Right ventricle myocardium inferior (tissue), 1 donor: ENCODE results near the gene MS4A14. TPM values are rescaled to one million over a fixed set of nuclear protein-coding genes. Genes with fewer than 3 reads are reported as not detected.

ENCODE experiments used
- ATAC-seq: fragments of 200-7000 bp; cut with Tn5 transposase; one replicate; pipeline ENCODE4 v1.9.1; 2020; ENCODE audit warnings: mild to moderate bottlenecking, moderate library complexity
- DNase-seq: peaks from one replicate; pipeline ENCODE4 v3.0.0; 2021; ENCODE audit errors: missing footprints
- intact Hi-C: fragments of 100-400 bp; cut with DNase I; formaldehyde crosslinking; loops from one replicate; pipeline ENCODE4 v1.11.0; 2022
- total RNA-seq: library from RNA; stranded (reverse); fragmentation: NEBNext Ultra II Directional; extraction: Animal tissue kit (Norgen Biotek cat#: 25700); gene quantifications from one replicate; pipeline ENCODE4 v1.2.1, GENCODE V29; 2021
- donor health status: DM: no; HTN: yes; CAD: no; lungs with severe emphysema.

MS4A14 gene
- total RNA-seq, 1 donor from 2014 or later = 1.0 TPM

DNA sequence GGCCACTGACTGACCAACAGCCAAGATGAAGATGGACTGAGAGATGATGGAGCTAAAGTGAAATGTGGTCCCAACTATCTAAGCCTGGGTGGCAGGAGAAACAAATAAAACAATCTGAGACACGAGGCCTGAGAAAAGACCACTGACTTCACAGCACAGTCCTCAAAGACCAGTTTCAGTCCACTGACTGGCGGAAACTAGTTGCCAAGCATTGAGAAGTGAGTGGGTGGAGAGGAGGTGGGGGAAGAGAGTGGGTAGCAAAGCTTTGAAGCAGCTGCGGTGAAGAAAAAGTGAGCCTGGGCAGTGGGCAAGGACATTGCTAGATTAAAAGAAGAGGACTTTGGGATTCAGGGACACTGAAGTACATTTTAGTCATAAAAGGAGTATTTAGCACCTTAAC, 61.3 kb downstream of the MS4A14 start:
- intact Hi-C loops = no loop called here
- no peak for ATAC-seq
- DNase-seq = no peak

DNA sequence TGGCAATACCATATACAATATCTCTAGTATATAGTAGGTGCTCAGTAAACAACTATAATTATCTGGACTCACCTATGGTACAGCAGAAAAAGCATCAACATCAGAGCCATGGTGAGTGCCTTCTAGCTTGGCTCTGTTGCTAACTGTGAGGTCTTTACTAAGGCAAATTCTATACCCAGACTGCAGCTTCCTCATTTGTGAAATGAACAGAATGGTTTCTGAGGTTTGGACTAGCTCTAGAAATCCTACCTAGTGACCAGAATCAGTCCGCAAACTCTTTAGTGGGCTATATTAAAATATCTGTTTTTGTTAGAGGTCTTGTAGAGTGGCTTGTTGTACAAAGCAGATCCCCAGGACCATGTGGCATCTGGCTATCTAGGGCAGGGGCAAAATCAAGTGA, 63.1 kb downstream of the MS4A14 start:
- ATAC-seq = no peak
- intact Hi-C loops = no loop called here
- DNase-seq = no peak

Other genes starting within 250 kb of the MS4A14 start
- gene MS4A6A, start 213.4 kb upstream of the MS4A14 start, total RNA-seq = 64.0 TPM
- 1.3 TPM for gene MS4A4E, start 153.3 kb upstream of the MS4A14 start, total RNA-seq
- 23.8 TPM for gene MS4A4A, start 115.8 kb upstream of the MS4A14 start, total RNA-seq
- gene MS4A6E, start 69.2 kb upstream of the MS4A14 start, total RNA-seq = not detected
- gene MS4A7, start 17.9 kb upstream of the MS4A14 start, total RNA-seq = 14.5 TPM
- not detected for gene MS4A5, start 33.1 kb downstream of the MS4A14 start, total RNA-seq
- not detected for gene MS4A1, start 59.4 kb downstream of the MS4A14 start, total RNA-seq
- gene MS4A12, start 96.3 kb downstream of the MS4A14 start, total RNA-seq = not detected
- not detected for gene MS4A13, start 118.9 kb downstream of the MS4A14 start, total RNA-seq